ENCODE results near the gene IDH3G. TPM values are rescaled to one million over a fixed set of nuclear protein-coding genes. Genes with fewer than 3 reads are reported as not detected.

IDH3G gene
- total RNA-seq, 1 donor from 2014 or later = 49.5 TPM

DNA sequence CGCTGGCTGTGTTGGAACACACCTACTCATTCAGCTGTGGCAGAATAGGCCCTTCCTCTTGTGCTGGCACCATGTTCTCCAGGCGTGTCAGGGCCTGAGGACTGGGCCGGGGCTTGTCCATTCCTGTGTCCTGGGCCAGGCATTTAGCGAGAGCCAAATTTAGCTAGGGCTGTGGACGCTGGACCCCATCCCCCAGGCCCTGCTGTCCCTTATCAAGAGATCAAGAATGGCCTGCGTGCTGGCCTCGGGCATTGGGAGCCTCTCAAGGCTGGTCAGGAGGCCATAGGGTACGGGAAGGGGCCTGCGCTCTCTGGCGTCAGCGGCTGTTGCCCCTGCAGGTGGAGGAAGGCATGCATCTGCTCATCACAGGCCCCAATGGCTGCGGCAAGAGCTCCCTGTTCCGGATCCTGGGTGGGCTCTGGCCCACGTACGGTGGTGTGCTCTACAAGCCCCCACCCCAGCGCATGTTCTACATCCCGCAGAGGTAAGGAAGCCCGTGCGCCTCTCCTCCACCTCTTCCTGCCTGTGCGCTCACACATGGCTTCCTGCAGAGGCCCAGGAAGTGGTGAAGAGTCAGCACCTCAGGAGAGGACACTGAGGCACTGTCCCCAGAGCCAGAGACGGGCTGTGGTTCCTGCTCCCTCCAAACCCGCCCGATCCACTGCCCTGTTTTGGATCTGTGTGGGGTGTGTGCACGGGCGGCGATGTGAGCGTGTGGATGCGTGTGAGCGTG lies 54.3 kb downstream of the IDH3G start:
- TF ChIP-seq, protein P1, sequence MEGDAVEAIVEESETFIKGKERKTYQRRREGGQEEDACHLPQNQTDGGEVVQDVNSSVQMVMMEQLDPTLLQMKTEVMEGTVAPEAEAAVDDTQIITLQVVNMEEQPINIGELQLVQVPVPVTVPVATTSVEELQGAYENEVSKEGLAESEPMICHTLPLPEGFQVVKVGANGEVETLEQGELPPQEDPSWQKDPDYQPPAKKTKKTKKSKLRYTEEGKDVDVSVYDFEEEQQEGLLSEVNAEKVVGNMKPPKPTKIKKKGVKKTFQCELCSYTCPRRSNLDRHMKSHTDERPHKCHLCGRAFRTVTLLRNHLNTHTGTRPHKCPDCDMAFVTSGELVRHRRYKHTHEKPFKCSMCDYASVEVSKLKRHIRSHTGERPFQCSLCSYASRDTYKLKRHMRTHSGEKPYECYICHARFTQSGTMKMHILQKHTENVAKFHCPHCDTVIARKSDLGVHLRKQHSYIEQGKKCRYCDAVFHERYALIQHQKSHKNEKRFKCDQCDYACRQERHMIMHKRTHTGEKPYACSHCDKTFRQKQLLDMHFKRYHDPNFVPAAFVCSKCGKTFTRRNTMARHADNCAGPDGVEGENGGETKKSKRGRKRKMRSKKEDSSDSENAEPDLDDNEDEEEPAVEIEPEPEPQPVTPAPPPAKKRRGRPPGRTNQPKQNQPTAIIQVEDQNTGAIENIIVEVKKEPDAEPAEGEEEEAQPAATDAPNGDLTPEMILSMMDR (IDR thresholded peaks at IDR 0.05; ENCODE audit: unreplicated experiment) = no peak
- Mint-ChIP-seq H3K4me3 (ENCODE audit: low read depth) (no peak overlapping the region), H3K36me3 (ENCODE audit: insufficient read depth) (peaks cover 5% of the 10 kb centered on the region), H3K27me3 (no peaks in the 10 kb centered on the region), H3K27ac (no peak overlapping the region), H3K9me3 (ENCODE audit: low read depth) (peaks cover 7% of the 10 kb centered on the region), H3K4me1 (ENCODE audit: low read depth) (peaks cover 1% of the 10 kb centered on the region)
- no peak for DNase-seq (ENCODE audit: low spot score, unreplicated experiment)

DNA sequence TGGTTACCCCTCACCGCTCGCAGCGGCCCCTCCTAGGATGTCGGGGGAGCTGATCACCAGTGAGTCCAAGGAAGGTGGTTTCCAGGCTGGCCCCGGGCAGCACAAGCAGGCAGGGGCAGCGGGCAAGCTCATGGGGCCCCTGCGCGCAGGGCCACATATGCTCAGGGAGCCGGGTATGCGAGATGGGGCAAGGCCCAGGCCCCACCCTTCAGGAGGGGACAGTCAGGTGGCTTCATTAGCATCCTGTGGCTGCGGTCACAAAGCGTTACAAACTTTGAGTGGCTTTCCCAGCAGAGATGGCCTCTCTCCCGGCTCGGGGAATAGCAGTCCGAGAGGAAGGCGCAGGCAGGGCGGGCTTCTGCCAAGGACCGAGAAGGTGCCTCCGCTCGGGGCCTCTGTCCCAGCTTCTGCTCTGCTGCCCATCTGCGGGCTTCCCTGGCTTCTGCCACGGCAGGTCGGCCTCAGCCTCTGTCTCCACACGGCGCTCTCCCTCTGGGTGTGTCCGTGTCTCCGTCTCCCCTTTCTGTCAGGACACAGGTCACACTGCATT lies 56.0 kb downstream of the IDH3G start:
- Mint-ChIP-seq H3K4me3 (ENCODE audit: low read depth) (no peak overlapping the region), H3K27me3 (no peaks in the 10 kb centered on the region), H3K4me1 (ENCODE audit: low read depth) (no peaks in the 10 kb centered on the region), H3K9me3 (ENCODE audit: low read depth) (peaks cover 11% of the 10 kb centered on the region), H3K27ac (no peak overlapping the region), H3K36me3 (ENCODE audit: insufficient read depth) (peaks cover 10% of the 10 kb centered on the region)
- TF ChIP-seq, protein P1 (IDR thresholded peaks at IDR 0.05; ENCODE audit: unreplicated experiment) = no peak
- DNase-seq (ENCODE audit: low spot score, unreplicated experiment) = no peak

DNA sequence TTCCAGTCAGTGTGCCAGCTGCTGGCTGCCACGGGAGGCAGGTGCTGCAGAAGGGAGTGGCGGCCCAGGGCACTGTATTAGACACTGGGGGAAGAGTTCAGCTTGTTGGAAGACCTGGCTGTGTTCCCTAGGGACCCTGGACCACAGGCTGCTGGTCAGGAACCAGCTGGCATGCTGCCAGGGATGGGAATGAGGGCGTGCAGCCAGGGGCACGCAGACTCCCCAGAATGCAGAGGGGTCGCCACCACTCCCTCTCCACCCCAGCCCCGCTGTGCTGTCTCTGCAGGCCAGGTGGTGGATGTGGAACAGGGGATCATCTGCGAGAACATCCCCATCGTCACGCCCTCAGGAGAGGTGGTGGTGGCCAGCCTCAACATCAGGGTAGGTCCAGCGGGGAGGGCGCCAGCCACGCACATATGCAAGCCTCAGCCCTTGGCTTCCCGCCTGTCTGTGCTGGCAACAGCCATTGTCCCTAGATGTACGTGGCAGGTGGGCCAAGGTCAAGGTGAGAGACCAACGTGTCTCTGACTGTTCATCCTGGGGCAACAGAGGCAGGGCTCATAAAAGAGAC lies 57.2 kb downstream of the IDH3G start:
- no peak for DNase-seq (ENCODE audit: low spot score, unreplicated experiment)
- peaks cover 10% of the 10 kb centered on the region for H3K36me3 Mint-ChIP-seq (ENCODE audit: insufficient read depth)
- peaks cover 12% of the 10 kb centered on the region for H3K9me3 Mint-ChIP-seq (ENCODE audit: low read depth)
- no peaks in the 10 kb centered on the region for H3K27me3 Mint-ChIP-seq
- H3K27ac Mint-ChIP-seq = no peak overlapping the region
- H3K4me1 Mint-ChIP-seq (ENCODE audit: low read depth) = no peaks in the 10 kb centered on the region
- no peak overlapping the region for H3K4me3 Mint-ChIP-seq (ENCODE audit: low read depth)
- TF ChIP-seq, protein P1 (IDR thresholded peaks at IDR 0.05; ENCODE audit: unreplicated experiment) = no peak

DNA sequence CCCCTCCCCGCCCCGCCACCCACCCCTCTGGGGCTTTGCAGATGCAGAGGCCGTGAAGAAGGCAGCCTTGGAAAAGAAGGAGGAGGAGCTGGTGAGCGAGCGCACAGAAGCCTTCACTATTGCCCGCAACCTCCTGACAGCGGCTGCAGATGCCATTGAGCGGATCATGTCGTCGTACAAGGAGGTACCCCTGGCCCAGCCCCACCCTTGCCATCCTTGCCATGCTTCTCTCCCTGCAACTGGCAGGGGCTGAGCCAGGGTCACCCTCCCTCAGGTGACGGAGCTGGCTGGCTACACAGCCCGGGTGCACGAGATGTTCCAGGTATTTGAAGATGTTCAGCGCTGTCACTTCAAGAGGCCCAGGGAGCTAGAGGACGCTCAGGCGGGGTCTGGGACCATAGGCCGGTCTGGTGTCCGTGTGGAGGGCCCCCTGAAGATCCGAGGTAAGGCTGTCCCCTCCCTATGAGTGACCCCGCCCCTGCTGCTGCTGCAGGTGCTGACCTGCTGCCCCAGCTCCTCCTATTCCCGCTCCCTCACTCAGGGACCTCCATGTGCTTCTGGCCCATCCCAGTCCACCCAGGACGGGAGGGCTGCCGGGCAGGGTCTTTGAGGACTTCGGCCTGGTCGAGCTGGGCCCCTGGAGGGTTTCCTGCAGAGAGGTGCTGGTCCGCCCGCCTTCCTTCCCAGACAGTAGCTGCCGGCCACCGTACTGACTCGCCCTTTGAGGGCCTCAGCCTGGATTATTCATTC lies 57.9 kb downstream of the IDH3G start:
- no peak for DNase-seq (ENCODE audit: low spot score, unreplicated experiment)
- Mint-ChIP-seq H3K36me3 (ENCODE audit: insufficient read depth) (peaks cover 16% of the 10 kb centered on the region), H3K4me3 (ENCODE audit: low read depth) (no peak overlapping the region), H3K27me3 (no peaks in the 10 kb centered on the region), H3K9me3 (ENCODE audit: low read depth) (peaks cover 19% of the 10 kb centered on the region), H3K4me1 (ENCODE audit: low read depth) (no peaks in the 10 kb centered on the region), H3K27ac (no peak overlapping the region)
- TF ChIP-seq, protein P1 (IDR thresholded peaks at IDR 0.05; ENCODE audit: unreplicated experiment) = no peak

Other genes starting within 250 kb of the IDH3G start
- 19.1 and 19.2 TPM in 2 replicates for gene CCNQ, start 195.2 kb downstream of the IDH3G start, total RNA-seq
- 35.7 and 36.5 TPM in 2 replicates for gene DUSP9, start 147.2 kb downstream of the IDH3G start, total RNA-seq
- 5.4 and 6.1 TPM in 2 replicates for gene PNCK, start 120.6 kb downstream of the IDH3G start, total RNA-seq
- 52.2 and 55.7 TPM in 2 replicates for gene SLC6A8, start 106.4 kb downstream of the IDH3G start, total RNA-seq
- 142 and 149 TPM in 2 replicates for gene BCAP31, start 70.0 kb downstream of the IDH3G start, total RNA-seq
- 15.2 and 15.3 TPM in 2 replicates for gene ABCD1, start 69.5 kb downstream of the IDH3G start, total RNA-seq
- gene PLXNB3, start 30.1 kb downstream of the IDH3G start, total RNA-seq = 0.98 and 1.1 TPM in 2 replicates
- not detected in 2 replicates for gene SRPK3, start 13.3 kb downstream of the IDH3G start, total RNA-seq
- 243 and 248 TPM in 2 replicates for gene SSR4, start 293 bp upstream of the IDH3G start, total RNA-seq
- 4.5 and 4.8 TPM in 2 replicates for gene PDZD4, start 36.2 kb upstream of the IDH3G start, total RNA-seq
- 1.4 and 2.4 TPM in 2 replicates for gene L1CAM, start 91.8 kb upstream of the IDH3G start, total RNA-seq
- not detected in 2 replicates for gene AVPR2, start 110.3 kb upstream of the IDH3G start, total RNA-seq
- 16.4 and 16.7 TPM in 2 replicates for gene ARHGAP4, start 131.9 kb upstream of the IDH3G start, total RNA-seq
- 85.3 and 86.3 TPM in 2 replicates for gene NAA10, start 140.7 kb upstream of the IDH3G start, total RNA-seq
- 2.5 and 3.3 TPM in 2 replicates for gene RENBP, start 150.3 kb upstream of the IDH3G start, total RNA-seq
- gene HCFC1, start 177.4 kb upstream of the IDH3G start, total RNA-seq = 105 and 121 TPM in 2 replicates
- 10.2 and 11.7 TPM in 2 replicates for gene TMEM187, start 178.4 kb upstream of the IDH3G start, total RNA-seq
- gene IRAK1, start 225.5 kb upstream of the IDH3G start, total RNA-seq = 95.8 and 96.9 TPM in 2 replicates

All from progenitor cell of endocrine pancreas (in vitro differentiated cells).